IPS-18c (cell line): ENCODE results near the gene PLEKHA6.

ENCODE experiments used
- H3K4me3 ChIP-seq: 2 replicates; pipeline ENCODE4 v1.7.0; 2013; ENCODE audit warnings: low read depth, mild to moderate bottlenecking, low read length, moderate library complexity; ENCODE audit not compliant: insufficient read depth
- H3K9me3 ChIP-seq: one replicate; pipeline ENCODE4 v1.6.1; 2013; ENCODE audit warnings: mild to moderate bottlenecking, low read length, moderate library complexity; ENCODE audit not compliant: control insufficient read depth, insufficient read depth

PLEKHA6 gene

GRCh38 chr1:204344665-204345355 lies 14.9 kb downstream of the PLEKHA6 start:
- H3K4me3 ChIP-seq: no peak overlapping the region
- no peaks in the 10 kb centered on the region for H3K9me3 ChIP-seq

GRCh38 chr1:204343802-204344201 lies 15.9 kb downstream of the PLEKHA6 start:
- Histone ChIP-seq H3K4me3 (no peak overlapping the region), H3K9me3 (no peaks in the 10 kb centered on the region)

DNA sequence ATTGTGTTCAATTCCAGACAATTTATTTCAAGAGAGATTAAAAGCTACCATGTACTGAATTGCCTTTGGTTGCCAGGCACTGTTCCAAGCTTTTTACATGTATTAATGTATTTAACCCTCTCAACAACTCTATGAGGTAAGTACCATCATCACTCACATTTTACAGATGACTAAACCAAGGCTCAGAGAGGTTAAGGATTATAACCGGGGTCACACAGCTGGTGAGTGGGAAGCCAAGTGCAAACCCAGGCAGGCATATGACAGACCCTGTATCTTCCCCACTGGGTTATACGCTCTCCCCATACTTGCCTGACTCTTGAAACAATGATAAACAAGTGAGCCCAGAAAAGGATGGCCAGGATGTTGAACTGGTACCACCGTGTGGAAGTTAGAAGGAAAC lies 16.5 kb downstream of the PLEKHA6 start:
- H3K9me3 ChIP-seq: no peaks in the 10 kb centered on the region
- H3K4me3 ChIP-seq: no peak overlapping the region

- H3K4me3 ChIP-seq: no peak overlapping the region
- H3K9me3 ChIP-seq: no peaks in the 10 kb centered on the region
Observed at GRCh38 chr1:204342310-204342709, 17.4 kb downstream of the PLEKHA6 start.

DNA sequence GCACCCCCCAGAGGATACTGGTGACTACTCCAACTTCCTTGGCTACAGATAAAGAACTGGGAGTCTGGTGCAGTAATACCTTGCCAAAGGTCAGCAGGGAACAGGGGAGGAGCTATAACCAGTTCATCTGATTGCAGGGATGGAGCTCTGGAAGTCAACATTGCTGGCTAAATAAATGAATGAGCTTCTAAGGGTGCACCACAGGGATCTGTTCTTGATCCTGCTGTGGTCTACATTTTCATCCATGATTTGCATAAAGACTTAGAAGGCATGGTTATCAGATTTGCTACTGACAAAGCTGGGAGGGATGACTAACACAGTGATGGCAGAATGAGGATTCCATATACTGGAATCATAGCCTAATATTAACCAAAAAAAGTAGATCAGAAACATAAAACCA lies 18.3 kb downstream of the PLEKHA6 start:
- Histone ChIP-seq H3K4me3 (no peak overlapping the region), H3K9me3 (no peaks in the 10 kb centered on the region)

DNA sequence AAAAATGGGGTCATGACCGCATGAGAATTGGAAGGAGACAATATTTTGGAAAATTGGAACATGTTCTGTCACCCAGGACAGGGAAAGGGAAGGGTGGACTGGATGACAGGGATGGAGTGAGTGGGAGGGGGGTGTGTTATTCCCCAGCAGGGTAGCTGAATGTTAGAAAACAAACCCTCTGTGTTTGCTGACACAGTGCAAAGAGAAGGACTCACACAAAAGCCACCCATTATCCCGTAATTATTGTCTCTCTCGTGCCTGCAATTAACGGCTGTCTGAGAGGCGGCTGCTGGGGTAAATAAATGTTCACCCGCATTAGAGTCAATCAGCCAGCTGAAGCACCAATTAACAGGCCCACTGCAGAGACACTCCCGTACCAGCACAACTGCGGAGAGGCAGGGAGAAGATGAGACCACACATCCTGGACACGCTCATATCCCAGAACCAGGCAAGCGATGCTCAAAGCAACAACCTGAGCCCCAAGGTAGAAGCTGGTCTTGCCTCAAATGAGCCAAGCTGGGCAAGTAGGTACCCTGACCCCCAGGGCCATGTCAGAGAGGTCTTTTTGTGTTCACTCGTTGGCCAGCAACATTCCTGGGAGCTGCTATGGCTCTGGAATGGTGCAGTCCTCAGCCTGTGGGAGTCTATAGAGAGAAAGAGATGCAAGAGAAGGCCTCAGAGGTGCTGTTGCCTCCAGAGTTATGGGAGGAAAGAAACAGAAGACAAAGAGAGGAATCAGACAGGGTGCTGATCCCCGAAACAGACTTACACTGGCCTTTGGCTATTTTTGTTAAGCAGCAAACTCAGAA lies 19.4 kb downstream of the PLEKHA6 start:
- Histone ChIP-seq H3K4me3 (no peak overlapping the region), H3K9me3 (no peaks in the 10 kb centered on the region)

- no peaks in the 10 kb centered on the region for H3K9me3 ChIP-seq
Observed at GRCh38 chr1:204339541-204339940, 20.2 kb downstream of the PLEKHA6 start.

DNA sequence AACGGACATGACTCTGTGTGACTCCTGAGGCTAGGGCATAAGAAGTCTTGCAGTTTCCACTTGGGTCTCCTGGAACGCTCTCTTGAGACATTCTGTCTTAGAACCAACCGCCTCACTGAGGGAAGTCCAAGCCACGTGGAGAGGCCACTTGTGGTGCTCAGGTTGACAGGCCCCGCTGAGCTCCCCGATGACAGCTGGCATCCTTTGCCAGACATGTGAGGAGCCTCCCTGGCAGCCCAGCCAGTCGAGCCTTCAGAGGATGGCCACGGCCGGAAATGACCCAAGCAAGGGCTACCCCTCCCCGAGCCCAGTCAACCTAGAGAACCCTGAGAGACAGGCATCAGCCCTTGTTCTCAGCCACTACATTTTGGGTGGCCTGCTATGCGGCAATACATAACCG lies 20.7 kb downstream of the PLEKHA6 start:
- Histone ChIP-seq H3K9me3 (no peaks in the 10 kb centered on the region), H3K4me3 (no peak overlapping the region; the same call in 1 of the 2 replicates)

More at GRCh38 chr1:204339541-204339940, 20.2 kb downstream of the PLEKHA6 start:
- no peak overlapping the region for H3K4me3 ChIP-seq

- H3K9me3 ChIP-seq: no peaks in the 10 kb centered on the region
- no peak overlapping the region for H3K4me3 ChIP-seq
Observed at GRCh38 chr1:204338360-204338759, 21.4 kb downstream of the PLEKHA6 start.

GRCh38 chr1:204337583-204337982 lies 22.1 kb downstream of the PLEKHA6 start:
- H3K9me3 ChIP-seq: no peaks in the 10 kb centered on the region
- H3K4me3 ChIP-seq: no peak overlapping the region; the same call in 1 of the 2 replicates

DNA sequence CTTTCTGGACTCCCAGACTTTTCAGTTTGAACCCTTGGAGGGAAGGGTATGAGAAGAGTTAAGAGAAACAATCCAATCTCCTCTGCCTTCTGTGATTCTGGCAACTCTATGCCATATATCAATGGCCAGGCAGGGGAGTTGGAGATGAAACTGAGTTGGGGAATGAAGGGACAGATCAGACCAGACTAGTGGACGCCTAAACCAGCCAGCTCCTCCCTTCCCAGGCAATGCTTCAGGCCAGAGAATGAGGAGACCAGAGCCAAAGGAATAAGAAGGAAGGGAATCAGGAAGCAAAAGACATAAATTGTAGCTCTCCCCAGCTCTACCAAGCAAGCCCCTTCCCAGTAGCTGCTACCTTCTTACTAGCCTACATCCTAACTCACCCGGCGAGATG lies 22.7 kb downstream of the PLEKHA6 start:
- peak overlapping the region; percentile 5; the same call in 1 of the 2 replicates for H3K4me3 ChIP-seq
- no peaks in the 10 kb centered on the region for H3K9me3 ChIP-seq

- no peaks in the 10 kb centered on the region for H3K9me3 ChIP-seq
- H3K4me3 ChIP-seq: peak overlapping the region; percentile 5; the same call in 1 of the 2 replicates
Observed at GRCh38 chr1:204336421-204337035, 23.2 kb downstream of the PLEKHA6 start.

DNA sequence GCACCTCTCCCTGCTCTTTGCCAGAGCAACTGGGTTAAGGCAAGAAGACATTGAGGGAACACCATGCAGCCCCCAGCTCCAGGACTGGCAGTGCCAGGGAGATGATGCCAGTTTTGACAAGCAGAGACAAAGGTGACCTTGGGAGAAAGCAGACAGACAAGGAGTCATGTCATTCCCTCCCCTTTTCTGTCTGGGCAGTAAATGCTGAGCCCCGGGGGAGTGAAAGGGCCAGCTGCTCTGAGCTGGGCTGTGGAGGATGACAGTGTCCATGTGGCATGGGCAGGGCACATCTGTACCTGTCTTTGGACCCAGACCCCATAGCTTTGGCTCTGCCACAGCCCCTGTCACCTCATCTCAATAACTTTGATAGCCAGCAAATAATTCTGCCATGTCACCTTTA lies 24.2 kb downstream of the PLEKHA6 start:
- no peak overlapping the region for H3K4me3 ChIP-seq
- H3K9me3 ChIP-seq: no peaks in the 10 kb centered on the region

DNA sequence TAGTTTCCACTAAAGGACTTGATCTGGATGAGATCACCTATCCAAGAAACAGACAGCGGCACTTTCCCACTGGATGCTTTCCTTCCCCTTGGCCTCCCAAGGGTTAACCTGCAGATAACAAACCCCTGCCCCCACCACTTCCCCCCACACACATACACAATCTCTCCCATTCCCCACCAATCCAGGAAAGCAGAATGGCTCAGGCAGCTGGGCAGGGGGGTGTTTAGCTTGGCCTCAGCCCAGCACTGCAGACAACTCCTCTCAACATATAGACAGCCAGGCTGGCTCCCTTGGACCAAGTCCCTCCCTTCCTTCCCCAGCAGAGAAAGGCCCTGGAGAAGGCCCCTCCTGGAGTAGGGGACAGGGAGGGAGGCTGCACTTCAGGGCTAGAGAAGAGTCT lies 24.6 kb downstream of the PLEKHA6 start:
- H3K4me3 ChIP-seq: no peak overlapping the region; the same call in 1 of the 2 replicates

GRCh38 chr1:204334455-204334854 lies 25.3 kb downstream of the PLEKHA6 start:
- no peak overlapping the region for H3K4me3 ChIP-seq
- H3K9me3 ChIP-seq: no peaks in the 10 kb centered on the region

More for the DNA sequence above, 24.6 kb downstream of the PLEKHA6 start:
- no peaks in the 10 kb centered on the region for H3K9me3 ChIP-seq

GRCh38 chr1:204333427-204333826 lies 26.3 kb downstream of the PLEKHA6 start:
- Histone ChIP-seq H3K9me3 (no peaks in the 10 kb centered on the region), H3K4me3 (no peak overlapping the region)

- Histone ChIP-seq H3K9me3 (no peaks in the 10 kb centered on the region), H3K4me3 (no peak overlapping the region)
Observed at GRCh38 chr1:204331847-204332487, 27.8 kb downstream of the PLEKHA6 start.
